LNCAP (cell line): ENCODE measurements around the gene PRORP.

Experiments
- CTCF ChIP-seq: fragments of 450-650 bp; IDR thresholded peaks from 2 replicates; pipeline ENCODE4 v1.5.1; 2017; ENCODE audit warnings: mild to moderate bottlenecking

The PRORP gene

GRCh38 chr14:35107866-35108265 lies 14.5 kb upstream of the PRORP start:
- TF ChIP-seq CTCF = no peak

GRCh38 chr14:35112641-35113040 lies 9.7 kb upstream of the PRORP start:
- TF ChIP-seq CTCF = no peak

GRCh38 chr14:35113308-35113950 lies 8.9 kb upstream of the PRORP start:
- no peak for TF ChIP-seq CTCF

- no peak for TF ChIP-seq CTCF
These were observed 8.3 kb upstream of the PRORP start for GRCh38 chr14:35114036-35114435.

- no peak for TF ChIP-seq CTCF
These were observed 6.1 kb upstream of the PRORP start for GRCh38 chr14:35116242-35116641.

GRCh38 chr14:35117112-35117511 lies 5.2 kb upstream of the PRORP start:
- TF ChIP-seq CTCF = no peak

GRCh38 chr14:35121026-35121886 lies 1.1 kb upstream of the PRORP start:
- no peak for TF ChIP-seq CTCF
